B cell (primary cell): ENCODE data around the gene PPP1R12A.

Source experiments
- EZH2 ChIP-seq: IDR thresholded peaks from 2 replicates; pipeline ENCODE4 v1.6.1; 2012; ENCODE audit warnings: borderline replicate concordance, low read depth, mild to moderate bottlenecking, moderate library complexity, low read length; ENCODE audit not compliant: insufficient read depth, poor library complexity, severe bottlenecking
- TF ChIP-seq, protein P1 (sequence below): fragments of 200-600 bp; IDR thresholded peaks from one replicate; pipeline ENCODE4 v1.8.0; 2022; ENCODE audit warnings: antibody characterized with exemption, mild to moderate bottlenecking

DNA sequence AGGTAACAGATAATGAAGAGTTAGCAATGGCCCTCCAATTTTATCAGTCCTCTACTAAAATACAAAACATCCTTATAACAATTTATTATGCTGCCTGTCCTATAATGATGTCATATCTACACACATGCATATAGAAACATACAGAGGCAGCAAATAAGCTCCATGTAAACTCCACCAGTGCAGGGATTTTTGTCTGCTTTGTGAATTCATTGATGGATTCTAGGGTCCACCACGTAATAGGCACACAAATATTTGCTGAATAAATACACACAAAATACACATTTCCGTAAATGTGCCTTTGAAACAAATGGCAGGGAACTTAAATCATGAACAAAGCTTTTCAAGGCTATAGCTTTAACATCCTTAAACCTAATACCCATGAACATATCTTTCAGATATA is 34.7 kb downstream of the PPP1R12A start:
- no peak for TF ChIP-seq EZH2
- TF ChIP-seq, protein P1, sequence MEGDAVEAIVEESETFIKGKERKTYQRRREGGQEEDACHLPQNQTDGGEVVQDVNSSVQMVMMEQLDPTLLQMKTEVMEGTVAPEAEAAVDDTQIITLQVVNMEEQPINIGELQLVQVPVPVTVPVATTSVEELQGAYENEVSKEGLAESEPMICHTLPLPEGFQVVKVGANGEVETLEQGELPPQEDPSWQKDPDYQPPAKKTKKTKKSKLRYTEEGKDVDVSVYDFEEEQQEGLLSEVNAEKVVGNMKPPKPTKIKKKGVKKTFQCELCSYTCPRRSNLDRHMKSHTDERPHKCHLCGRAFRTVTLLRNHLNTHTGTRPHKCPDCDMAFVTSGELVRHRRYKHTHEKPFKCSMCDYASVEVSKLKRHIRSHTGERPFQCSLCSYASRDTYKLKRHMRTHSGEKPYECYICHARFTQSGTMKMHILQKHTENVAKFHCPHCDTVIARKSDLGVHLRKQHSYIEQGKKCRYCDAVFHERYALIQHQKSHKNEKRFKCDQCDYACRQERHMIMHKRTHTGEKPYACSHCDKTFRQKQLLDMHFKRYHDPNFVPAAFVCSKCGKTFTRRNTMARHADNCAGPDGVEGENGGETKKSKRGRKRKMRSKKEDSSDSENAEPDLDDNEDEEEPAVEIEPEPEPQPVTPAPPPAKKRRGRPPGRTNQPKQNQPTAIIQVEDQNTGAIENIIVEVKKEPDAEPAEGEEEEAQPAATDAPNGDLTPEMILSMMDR = no peak
